B cell (primary cell): ENCODE measurements around the gene CLCN5. TPM values are rescaled to one million over a fixed set of nuclear protein-coding genes. Genes with fewer than 3 reads are reported as not detected.

ENCODE experiments used
- ATAC-seq: fragments of 200-7000 bp; cut with Tn5 transposase; one replicate; pipeline ENCODE4 v1.10.0; 2021; ENCODE audit warnings: low read depth, mild to moderate bottlenecking, moderate number of reproducible peaks, moderate library complexity
- CTCF ChIA-PET: fragments of 350-600 bp; sonication (Branson Sonifier 250); formaldehyde crosslinking; loops from one replicate; lab custom pipeline; 2021; ENCODE audit warnings: antibody characterized with exemption, inconsistent platforms; lab: Charles Lee
- POLR2A ChIA-PET: fragments of 350-600 bp; sonication (Branson Sonifier 250); formaldehyde crosslinking; loops from one replicate; lab custom pipeline; 2021; ENCODE audit warnings: antibody characterized with exemption; lab: Charles Lee
- DNase-seq: peaks from one replicate; pipeline ENCODE4 v3.0.0; 2013
- H2AFZ ChIP-seq: 2 replicates; pipeline ENCODE4 v1.6.1; 2012; ENCODE audit warnings: mild to moderate bottlenecking, low read depth, low read length; ENCODE audit not compliant: insufficient read depth, poor library complexity, severe bottlenecking
- H3K27ac ChIP-seq, 2 donors: 1 replicate in 1 of 2; 2 replicates in 1 of 2; pipeline ENCODE4 v1.5.1; 2012 to 2013; ENCODE audit warnings: low read length in 2 of 2, mild to moderate bottlenecking in 2 of 2, moderate library complexity in 1 of 2
- H3K27me3 ChIP-seq, 4 experiments: fragments of 200-600 bp in 1 of 4; sonication (generic) in 1 of 4; replicated peaks in 1 of 4; 1 replicate in 2 of 4; 2 replicates in 2 of 4; pipeline versions ENCODE4 v1.6.1 to v1.7.0; 2013 to 2016; ENCODE audit warnings: low read length in 3 of 4, mild to moderate bottlenecking in 2 of 4, mixed read lengths in 1 of 4, moderate library complexity in 1 of 4; ENCODE audit not compliant: insufficient read depth in 4 of 4, control insufficient read depth in 3 of 4; ENCODE audit errors: control extremely low read depth in 1 of 4
- H3K36me3 ChIP-seq, 2 experiments: replicated peaks in 1 of 2; 1 replicate in 1 of 2; 2 replicates in 1 of 2; pipeline versions ENCODE4 v1.6.1 to v1.7.1; 2013; ENCODE audit warnings: low read length in 1 of 2; ENCODE audit not compliant: insufficient read depth in 2 of 2, control insufficient read depth in 1 of 2; ENCODE audit errors: control extremely low read depth in 1 of 2, extremely low read depth in 1 of 2
- H3K4me1 ChIP-seq, 2 donors: fragments of 200-600 bp in 1 of 2; sonication (generic) in 1 of 2; 1 replicate in 1 of 2; 2 replicates in 1 of 2; pipeline versions ENCODE4 v1.5.1 to v1.6.1; 2013 to 2017; ENCODE audit warnings: low read length in 2 of 2; ENCODE audit not compliant: control insufficient read depth in 2 of 2, insufficient read depth in 2 of 2
- H3K4me2 ChIP-seq: replicated peaks from 2 replicates; pipeline ENCODE3; 2012; ENCODE audit warnings: mild to moderate bottlenecking, low read depth, low read length; ENCODE audit not compliant: poor library complexity, severe bottlenecking
- H3K4me3 ChIP-seq, 5 experiments: fragments of 200-600 bp in 1 of 5; sonication (generic) in 1 of 5; 1 replicate in 3 of 5; 2 replicates in 2 of 5; pipeline versions ENCODE4 v1.5.1 to v1.7.0; 2011 to 2016; ENCODE audit warnings: low read length in 4 of 5, mild to moderate bottlenecking in 4 of 5, low read depth in 2 of 5, control low read depth in 1 of 5, moderate library complexity in 1 of 5; ENCODE audit not compliant: insufficient read depth in 1 of 5; ENCODE audit errors: control extremely low read depth in 1 of 5, extremely low read depth in 1 of 5
- H3K79me2 ChIP-seq: fragments of 200-600 bp; sonication (generic); one replicate; pipeline ENCODE4 v1.6.0; 2016; ENCODE audit warnings: low read length; ENCODE audit not compliant: control insufficient read depth, insufficient read depth
- H3K9ac ChIP-seq: fragments of 200-600 bp; sonication (generic); 2 replicates; pipeline ENCODE4 v1.6.1; 2017; ENCODE audit warnings: mild to moderate bottlenecking, low read length, moderate library complexity
- H3K9me3 ChIP-seq, 3 donors: one replicate each; pipeline versions ENCODE4 v1.6.1 to v1.7.1; 2013; ENCODE audit warnings: low read length in 2 of 3; ENCODE audit not compliant: control insufficient read depth in 2 of 3, insufficient read depth in 1 of 3; ENCODE audit errors: control extremely low read depth in 1 of 3
- H4K20me1 ChIP-seq: 2 replicates; pipeline ENCODE4 v1.6.0; 2012; ENCODE audit warnings: mild to moderate bottlenecking, low read length; ENCODE audit not compliant: insufficient read depth, control insufficient read depth, poor library complexity, severe bottlenecking
- H3K27ac Mint-ChIP-seq: one replicate; pipeline ENCODE4 v1.8.0; 2021; ENCODE audit warnings: mixed read lengths
- H3K27me3 Mint-ChIP-seq: one replicate; pipeline ENCODE4 v1.8.0; 2021; ENCODE audit warnings: mixed read lengths
- H3K4me1 Mint-ChIP-seq: one replicate; pipeline ENCODE4 v1.8.0; 2021; ENCODE audit warnings: mixed read lengths
- H3K4me3 Mint-ChIP-seq: one replicate; pipeline ENCODE4 v1.8.0; 2021; ENCODE audit warnings: mixed read lengths
- H3K9me3 Mint-ChIP-seq: one replicate; pipeline ENCODE4 v1.8.0; 2022; ENCODE audit warnings: mixed read lengths; ENCODE audit not compliant: insufficient read depth
- CTCF ChIP-seq: fragments of 200-600 bp; IDR thresholded peaks from one replicate; pipeline ENCODE4 v1.8.0; 2022; ENCODE audit warnings: antibody characterized with exemption, mild to moderate bottlenecking
- EZH2 ChIP-seq: IDR thresholded peaks from 2 replicates; pipeline ENCODE4 v1.6.1; 2012; ENCODE audit warnings: borderline replicate concordance, low read depth, mild to moderate bottlenecking, moderate library complexity, low read length; ENCODE audit not compliant: insufficient read depth, poor library complexity, severe bottlenecking
- WGBS: methylation state at CpG from one replicate; pipeline ENCODE4 v1.1.5; 2013; ENCODE audit warnings: missing lambda C conversion rate; ENCODE audit not compliant: insufficient coverage; 5-methylcytosine and 5-hydroxymethylcytosine counted together
- intact Hi-C: fragments of 100-400 bp; cut with micrococcal nuclease; formaldehyde crosslinking; loops from one replicate; pipeline ENCODE4 v1.10.0; 2022
- polyA plus RNA-seq: library from polyadenylated mRNA; depleted of rRNA; stranded (reverse); fragments of >200 nt; gene quantifications from 2 replicates; pipeline ENCODE4 v1.2.3, GENCODE V29; 2012
- total RNA-seq, 2 donors: library from RNA; stranded (reverse); fragments of 120-200 nt in 1 of 2; gene quantifications; 1 replicate in 1 of 2; 2 replicates in 1 of 2; pipeline versions ENCODE4 v1.2.3 to v1.2.4, GENCODE V29; 2013 to 2022

The CLCN5 gene
- total and polyA plus RNA-seq, 2 donors (not counting 1 experiment from before 2014, with no cell fraction given), result 0.55 to 3.6 TPM

GRCh38 chrX:49912861-49913260 is 9.5 kb upstream of the CLCN5 start:
- Histone ChIP-seq H3K4me3 (no peak overlapping the region), H3K4me2 (no peak overlapping the region), H2AFZ (no peak overlapping the region), H3K27me3 (no peaks in the 10 kb centered on the region), H3K4me1 (peaks cover 7 to 8% of the 10 kb centered on the region in 2 donors), H4K20me1 (no peaks in the 10 kb centered on the region), H3K9me3 (no peaks in the 10 kb centered on the region), H3K27ac (no peak overlapping the region), H3K36me3 (no peaks in the 10 kb centered on the region), H3K79me2 (no peaks in the 10 kb centered on the region), H3K9ac (no peak overlapping the region)
- Mint-ChIP-seq H3K27me3 (no peaks in the 10 kb centered on the region), H3K4me3 (no peak overlapping the region), H3K27ac (no peak overlapping the region), H3K9me3 (no peaks in the 10 kb centered on the region), H3K4me1 (peaks cover 13% of the 10 kb centered on the region)
- no peak for TF ChIP-seq EZH2
- TF ChIP-seq CTCF, result no peak
- WGBS, result 95% methylated on average over 2 of the region's 3 CpGs
- no peak for DNase-seq
- CTCF ChIA-PET, result interaction anchor here (1.2 kb wide), 1 partner anchor 29 kb away, joined by 3 read pairs; no protein-coding TSS in a partner anchor
- intact Hi-C loops, result no loop called here
- no peak for ATAC-seq
- POLR2A ChIA-PET, result no interaction called here

- peak; percentile 66 for DNase-seq
- intact Hi-C loops, result loop anchor here (1.0 to 2.0 kb wide), 3 partner anchors 31 to 289 kb away; partner anchors contain the start of gene CCNB3
- Histone ChIP-seq H3K4me3 (no peak overlapping the region), H3K4me2 (no peak overlapping the region), H4K20me1 (no peaks in the 10 kb centered on the region), H3K9me3 (no peaks in the 10 kb centered on the region), H3K27me3 (no peaks in the 10 kb centered on the region), H3K27ac (no peak overlapping the region), H3K9ac (no peak overlapping the region), H3K79me2 (no peaks in the 10 kb centered on the region), H3K36me3 (no peaks in the 10 kb centered on the region), H2AFZ (no peak overlapping the region), H3K4me1 (peaks cover under 1% of the 10 kb centered on the region in 2 donors)
- ATAC-seq, result peak; percentile 57
- no peak overlapping the region for H3K27ac Mint-ChIP-seq
- TF ChIP-seq EZH2 (no peak), CTCF (peak; percentile 79)
- no peak overlapping the region for H3K4me3 Mint-ChIP-seq
- H3K9me3 Mint-ChIP-seq, result no peaks in the 10 kb centered on the region
- no peaks in the 10 kb centered on the region for H3K27me3 Mint-ChIP-seq
- no CpG with 5 or more reads among the region's 8 CpGs for WGBS
- H3K4me1 Mint-ChIP-seq, result no peaks in the 10 kb centered on the region
- ChIA-PET POLR2A (no interaction called here), CTCF (interaction anchor here (0.7 to 2.9 kb wide), 8 partner anchors 8 to 671 kb away, joined by 3 to 23 read pairs (median 4); partner anchors contain the start of genes CCNB3 and USP27X)
These were observed 6.8 kb upstream of the CLCN5 start for GRCh38 chrX:49915361-49916222.
